ENCODE data around the gene GRIN2A.

The GRIN2A gene

GRCh38 chr16:9957002-9957401 is 225.2 kb downstream of the GRIN2A start:
- no peak for DNase-seq

GRCh38 chr16:9955677-9956076 is 226.6 kb downstream of the GRIN2A start:
- no peak for DNase-seq

- no peak for DNase-seq
Observed at GRCh38 chr16:9953908-9954570, 228.2 kb downstream of the GRIN2A start.

GRCh38 chr16:9950658-9951057 is 231.6 kb downstream of the GRIN2A start:
- no peak for DNase-seq

GRCh38 chr16:9949396-9949795 is 232.8 kb downstream of the GRIN2A start:
- DNase-seq, result no peak

GRCh38 chr16:9948933-9949332 is 233.3 kb downstream of the GRIN2A start:
- DNase-seq, result no peak

- DNase-seq, result no peak
Observed at GRCh38 chr16:9946022-9946720, 236.1 kb downstream of the GRIN2A start.

GRCh38 chr16:9943121-9943520 is 239.1 kb downstream of the GRIN2A start:
- DNase-seq, result no peak

GRCh38 chr16:9941245-9941644 is 241.0 kb downstream of the GRIN2A start:
- DNase-seq, result no peak

GRCh38 chr16:9934723-9935508 is 247.3 kb downstream of the GRIN2A start:
- no peak for DNase-seq

- DNase-seq, result no peak
Observed at GRCh38 chr16:9932919-9933653, 249.1 kb downstream of the GRIN2A start.

- DNase-seq, result no peak
Observed at GRCh38 chr16:9932000-9932399, 250.2 kb downstream of the GRIN2A start.

- DNase-seq, result no peak
Observed at GRCh38 chr16:9929836-9930235, 252.4 kb downstream of the GRIN2A start.

- no peak for DNase-seq
Observed at GRCh38 chr16:9929313-9929712, 252.9 kb downstream of the GRIN2A start.

GRCh38 chr16:9922441-9922840 is 259.8 kb downstream of the GRIN2A start:
- no peak for DNase-seq

GRCh38 chr16:9921997-9922396 is 260.2 kb downstream of the GRIN2A start:
- DNase-seq, result no peak

- DNase-seq, result no peak
Observed at GRCh38 chr16:9919460-9919859, 262.8 kb downstream of the GRIN2A start.

GRCh38 chr16:9917691-9918090 is 264.5 kb downstream of the GRIN2A start:
- no peak for DNase-seq

- no peak for DNase-seq
Observed at GRCh38 chr16:9913604-9914326, 268.5 kb downstream of the GRIN2A start.

- no peak for DNase-seq
Observed at GRCh38 chr16:9911989-9912388, 270.2 kb downstream of the GRIN2A start.

GRCh38 chr16:9911231-9911630 is 271.0 kb downstream of the GRIN2A start:
- DNase-seq, result no peak

GRCh38 chr16:9909072-9909825 is 273.0 kb downstream of the GRIN2A start:
- no peak for DNase-seq

Measured in stimulated activated CD4-positive, alpha-beta T cell treated with anti-CD3 and anti-CD28 coated beads, Interleukin-15, amount 100 ng/mL, for 24 hours (primary cell).